ENCODE measurements around the gene IREB2.
"Not testable (repeated sequence)": the region's sequence is repeated elsewhere in the genome, so short reads cannot be mapped to it uniquely, and the experiment has no call there.

The IREB2 gene

DNA sequence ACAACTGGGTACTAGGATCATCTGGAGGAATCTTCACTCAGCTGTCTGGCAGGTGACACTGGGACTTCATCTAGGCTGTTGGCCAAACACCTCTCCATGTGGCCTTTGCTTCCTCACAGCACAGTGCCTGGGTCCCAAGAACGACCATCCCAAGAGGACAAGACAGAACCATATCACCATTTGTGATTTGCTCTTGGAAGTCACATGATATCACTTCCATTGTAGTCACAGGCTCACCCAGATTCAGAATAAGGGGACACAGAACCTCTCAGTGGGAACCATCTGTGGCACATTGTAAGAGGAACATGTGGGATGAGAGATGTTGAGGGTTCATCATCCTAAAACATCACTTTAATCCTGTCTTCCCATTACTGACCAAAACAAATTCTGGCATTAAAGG is 100.3 kb downstream of the IREB2 start:
- DNase-seq: no peak
- Histone ChIP-seq H3K27ac (ENCODE audit: insufficient read depth in 1 of 2, low read depth in 1 of 2, low read length in 2 of 2, poor library complexity in 1 of 2, severe bottlenecking in 2 of 2) (no peak overlapping the region), H3K4me3 (ENCODE audit: control insufficient read depth in 1 of 7, extremely low read depth in 1 of 7, insufficient read depth in 4 of 7, low read depth in 2 of 7, low read length in 6 of 7) (no peak overlapping the region), H3K27me3 (replicated peaks in 2 of 5; ENCODE audit: control insufficient read depth in 4 of 5, insufficient read depth in 5 of 5, low read length in 4 of 5) (no peaks in the 10 kb centered on the region), H3K9me3 (ENCODE audit: control extremely low read depth in 1 of 5, control insufficient read depth in 4 of 5, insufficient read depth in 2 of 5, low read depth in 1 of 5, low read length in 4 of 5) (no peaks in the 10 kb centered on the region), H3K4me1 (ENCODE audit: control extremely low read depth in 1 of 4, control insufficient read depth in 4 of 4, insufficient read depth in 4 of 4, low read length in 3 of 4) (peaks cover 7 to 21% (median 16%) of the 10 kb centered on the region in 4 experiments), H3K36me3 (ENCODE audit: control insufficient read depth in 4 of 4, insufficient read depth in 4 of 4, low read length in 3 of 4) (peaks cover 5 to 17% (median 10%) of the 10 kb centered on the region in 4 experiments)
- ChIA-PET POLR2A (no interaction called here), CTCF (no interaction called here)
- WGBS (ENCODE audit: insufficient coverage): 100% methylated on average over 1 of the region's 1 CpG

DNA sequence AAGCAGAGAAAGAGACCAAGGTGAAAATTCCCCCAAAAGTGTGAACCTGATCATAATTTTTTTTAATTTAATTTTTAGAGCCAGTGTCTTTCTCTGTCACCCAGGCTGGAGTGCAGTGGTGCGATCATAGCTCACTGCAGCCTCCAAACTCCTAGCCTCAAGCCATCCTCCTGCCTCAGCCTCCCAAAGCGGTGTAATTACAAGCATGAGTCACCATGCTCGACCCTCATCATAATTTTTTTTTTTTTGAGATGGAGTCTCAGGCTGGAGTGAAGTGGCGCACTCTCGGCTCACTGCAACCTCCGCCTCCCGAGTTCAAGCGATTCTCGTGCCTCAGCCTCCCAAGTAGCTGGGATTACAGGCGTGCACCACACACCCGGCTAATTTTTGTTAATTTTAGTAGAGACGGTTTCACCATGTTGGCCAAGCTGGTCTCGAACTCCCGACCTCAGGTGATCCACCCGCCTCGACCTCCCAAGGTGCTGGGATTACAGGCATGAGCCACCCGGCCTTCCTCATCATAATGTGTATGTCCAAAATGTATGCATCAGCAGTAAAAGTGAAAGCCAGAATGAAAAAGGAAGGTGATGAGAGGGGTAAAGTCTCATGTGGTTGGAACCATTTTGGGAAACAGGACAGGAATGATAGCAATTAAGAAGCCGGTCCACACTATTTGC is 101.6 kb downstream of the IREB2 start:
- CTCF ChIA-PET: interaction anchor here (0.6 to 3.0 kb wide), 3 partner anchors 23 to 31 kb away, joined by 3 to 9 read pairs (median 4); partner anchors contain the start of gene CHRNA5

DNA sequence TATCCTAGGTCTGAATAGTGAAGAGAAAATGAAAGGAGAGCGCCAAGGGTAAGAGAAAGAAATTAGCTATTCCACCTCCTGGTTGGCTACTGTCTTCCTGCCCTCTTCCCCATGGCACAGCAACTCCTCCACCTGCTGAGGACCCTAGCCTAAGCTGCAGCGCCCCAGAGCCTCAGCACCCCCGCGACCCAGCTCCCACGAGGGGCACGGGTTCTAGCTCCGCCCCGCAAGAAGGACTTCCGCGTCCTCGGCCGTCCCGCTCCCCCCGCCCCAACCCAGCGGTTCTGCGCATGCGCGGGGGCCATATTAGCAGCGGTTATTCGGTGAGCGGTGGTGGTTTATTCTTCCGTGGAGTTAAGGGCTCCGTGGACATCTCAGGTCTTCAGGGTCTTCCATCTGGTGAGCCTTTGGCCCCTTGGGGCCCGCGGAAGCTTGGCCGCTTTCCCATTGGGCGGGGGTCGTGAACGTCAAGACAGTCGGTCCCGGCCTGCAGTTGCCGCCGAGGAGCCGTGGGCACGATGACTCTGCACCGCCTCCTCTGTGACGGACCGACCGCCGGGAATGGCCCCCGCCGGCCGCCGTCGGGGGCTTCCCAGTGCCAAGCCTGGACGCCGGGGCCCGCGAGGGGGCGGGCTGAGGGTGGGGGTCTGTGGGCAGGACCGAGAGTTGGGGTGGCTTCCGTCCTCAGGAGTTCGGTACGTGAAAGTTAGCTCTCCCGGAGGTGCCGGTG is 102.3 kb downstream of the IREB2 start, which contains the start of gene PSMA4:
PSMA4 (plus strand) TSS at position 304 of the 730 bp plus-strand sequence. CDS start 1,484 bp downstream, outside the sequence.
- Histone ChIP-seq H3K9me3 (ENCODE audit: control extremely low read depth in 1 of 5, control insufficient read depth in 4 of 5, insufficient read depth in 2 of 5, low read depth in 1 of 5, low read length in 4 of 5) (no peaks in the 10 kb centered on the region), H3K27ac (ENCODE audit: insufficient read depth in 1 of 2, low read depth in 1 of 2, low read length in 2 of 2, poor library complexity in 1 of 2, severe bottlenecking in 2 of 2) (peak within 1 kb of the TSS; percentile 97 to 99), H3K36me3 (ENCODE audit: control insufficient read depth in 4 of 4, insufficient read depth in 4 of 4, low read length in 3 of 4) (peaks cover 8 to 29% (median 20%) of the 10 kb centered on the region in 4 experiments), H3K4me3 (ENCODE audit: control insufficient read depth in 1 of 7, extremely low read depth in 1 of 7, insufficient read depth in 4 of 7, low read depth in 2 of 7, low read length in 6 of 7) (peak within 1 kb of the TSS; percentile 84 to 95 (median 93)), H3K4me1 (ENCODE audit: control extremely low read depth in 1 of 4, control insufficient read depth in 4 of 4, insufficient read depth in 4 of 4, low read length in 3 of 4) (peaks cover 7 to 21% (median 16%) of the 10 kb centered on the region in 4 experiments), H3K27me3 (replicated peaks in 2 of 5; ENCODE audit: control insufficient read depth in 4 of 5, insufficient read depth in 5 of 5, low read length in 4 of 5) (no peaks in the 10 kb centered on the region)
- 0% methylated on average over 28 of the region's 56 CpGs for WGBS (ENCODE audit: insufficient coverage)
- DNase-seq: peak; percentile 90 to 95 (median 95)
- CTCF ChIA-PET: interaction anchor here (0.6 to 3.0 kb wide), 5 partner anchors 23 to 44 kb away, joined by 3 to 9 read pairs (median 3); partner anchors contain the start of gene CHRNA5
- POLR2A ChIA-PET: interaction anchor here (0.5 to 1.7 kb wide), 3 partner anchors 24 to 73 kb away, joined by 3 to 15 read pairs (median 4); partner anchors contain the start of gene CHRNA5

More for the DNA sequence above, 101.6 kb downstream of the IREB2 start:
- H3K9me3 ChIP-seq (ENCODE audit: control extremely low read depth in 1 of 5, control insufficient read depth in 4 of 5, insufficient read depth in 2 of 5, low read depth in 1 of 5, low read length in 4 of 5); DNase-seq; H3K27me3 ChIP-seq (replicated peaks in 2 of 5; ENCODE audit: control insufficient read depth in 4 of 5, insufficient read depth in 5 of 5, low read length in 4 of 5): not testable (repeated sequence)
- WGBS (ENCODE audit: insufficient coverage): 76% methylated on average over 15 of the region's 18 CpGs
- Histone ChIP-seq H3K4me1 (ENCODE audit: control extremely low read depth in 1 of 4, control insufficient read depth in 4 of 4, insufficient read depth in 4 of 4, low read length in 3 of 4) (peaks cover 7 to 21% (median 16%) of the 10 kb centered on the region in 4 experiments), H3K36me3 (ENCODE audit: control insufficient read depth in 4 of 4, insufficient read depth in 4 of 4, low read length in 3 of 4) (peaks cover 6 to 24% (median 15%) of the 10 kb centered on the region in 4 experiments), H3K4me3 (ENCODE audit: control insufficient read depth in 1 of 7, extremely low read depth in 1 of 7, insufficient read depth in 4 of 7, low read depth in 2 of 7, low read length in 6 of 7) (peak overlapping the region in 6 of 7 experiments; percentile 91 to 95 (median 93)), H3K27ac (ENCODE audit: insufficient read depth in 1 of 2, low read depth in 1 of 2, low read length in 2 of 2, poor library complexity in 1 of 2, severe bottlenecking in 2 of 2) (peak overlapping the region; percentile 97 to 99)
- POLR2A ChIA-PET: interaction anchor here (1.7 kb wide), 1 partner anchor 26 kb away, joined by 15 read pairs; the partner anchor contains the start of gene CHRNA5

DNA sequence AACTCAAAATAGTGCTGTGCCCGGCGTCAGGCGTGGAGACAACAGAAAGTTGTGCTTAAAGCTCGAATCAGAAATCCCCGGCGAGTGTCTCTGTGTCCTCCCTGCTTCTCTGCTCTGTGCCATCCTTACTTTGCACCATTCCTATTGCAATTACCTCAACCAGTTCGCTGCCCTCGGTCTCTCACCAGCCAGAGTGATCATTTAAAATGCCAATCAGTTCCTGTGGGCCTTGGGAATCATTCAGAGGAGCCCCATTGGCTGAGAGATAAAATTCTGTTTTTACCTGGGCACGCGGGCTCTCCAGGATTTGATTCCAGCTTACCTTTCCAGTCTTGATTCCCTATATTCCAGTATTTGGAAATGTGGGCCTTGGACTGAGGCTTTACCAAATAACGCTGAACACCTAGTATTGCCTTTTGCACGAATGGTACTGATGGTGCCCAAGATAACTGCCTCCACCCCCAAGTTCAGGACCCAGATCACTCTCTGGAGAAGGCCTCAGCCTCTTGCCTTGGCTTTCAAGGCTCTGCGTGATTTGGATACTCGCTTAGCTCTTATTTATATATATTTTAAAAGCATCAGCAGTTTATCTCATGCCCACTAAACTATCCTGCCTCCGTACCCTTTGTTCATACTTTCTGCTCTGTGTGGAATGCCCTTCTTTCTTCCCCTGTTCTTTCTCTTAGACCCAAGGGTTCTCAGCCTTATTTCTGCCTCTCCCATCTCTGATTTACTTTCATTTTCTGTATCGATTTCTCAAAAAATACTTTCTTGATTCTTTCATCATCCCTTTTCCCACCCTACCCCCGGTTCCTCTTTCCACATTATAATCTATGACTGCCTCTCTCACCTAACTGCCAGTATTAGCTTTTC is 103.1 kb downstream of the IREB2 start:
- Histone ChIP-seq H3K4me1 (ENCODE audit: control extremely low read depth in 1 of 4, control insufficient read depth in 4 of 4, insufficient read depth in 4 of 4, low read length in 3 of 4) (peaks cover 7 to 21% (median 16%) of the 10 kb centered on the region in 4 experiments), H3K27me3 (replicated peaks in 2 of 5; ENCODE audit: control insufficient read depth in 4 of 5, insufficient read depth in 5 of 5, low read length in 4 of 5) (no peaks in the 10 kb centered on the region), H3K4me3 (ENCODE audit: control insufficient read depth in 1 of 7, extremely low read depth in 1 of 7, insufficient read depth in 4 of 7, low read depth in 2 of 7, low read length in 6 of 7) (peak overlapping the region; percentile 84 to 95 (median 93)), H3K36me3 (ENCODE audit: control insufficient read depth in 4 of 4, insufficient read depth in 4 of 4, low read length in 3 of 4) (peaks cover 16 to 37% (median 28%) of the 10 kb centered on the region in 4 experiments), H3K27ac (ENCODE audit: insufficient read depth in 1 of 2, low read depth in 1 of 2, low read length in 2 of 2, poor library complexity in 1 of 2, severe bottlenecking in 2 of 2) (peak overlapping the region; percentile 97 to 99), H3K9me3 (ENCODE audit: control extremely low read depth in 1 of 5, control insufficient read depth in 4 of 5, insufficient read depth in 2 of 5, low read depth in 1 of 5, low read length in 4 of 5) (no peaks in the 10 kb centered on the region)
- ChIA-PET CTCF (interaction anchor here (0.7 to 3.0 kb wide), 3 partner anchors 24 to 45 kb away, joined by 3 to 9 read pairs (median 3); partner anchors contain the start of gene CHRNA5), POLR2A (interaction anchor here (0.5 to 1.7 kb wide), 4 partner anchors 19 to 72 kb away, joined by 3 to 15 read pairs (median 4); partner anchors contain the start of gene CHRNA5)
- peak in 2 of 3 donors; percentile 21 to 24 for DNase-seq
- 2% methylated on average over 13 of the region's 17 CpGs for WGBS (ENCODE audit: insufficient coverage)

DNA sequence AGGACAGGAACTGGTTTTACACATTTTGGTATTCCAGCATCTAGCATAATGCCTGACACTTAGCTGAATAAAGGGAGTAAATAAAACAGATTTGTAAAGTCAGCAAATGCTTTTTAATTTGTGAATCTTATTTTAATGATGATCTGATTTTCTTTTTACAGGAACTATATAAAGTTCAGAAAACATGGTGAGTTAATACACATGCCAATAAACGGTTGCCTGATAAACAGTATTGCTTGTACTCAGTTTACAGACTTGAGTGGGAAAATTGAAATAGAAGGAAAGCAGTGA is 103.7 kb downstream of the IREB2 start:
- no peak for DNase-seq
- Histone ChIP-seq H3K27me3 (replicated peaks in 2 of 5; ENCODE audit: control insufficient read depth in 4 of 5, insufficient read depth in 5 of 5, low read length in 4 of 5) (no peaks in the 10 kb centered on the region), H3K4me1 (ENCODE audit: control extremely low read depth in 1 of 4, control insufficient read depth in 4 of 4, insufficient read depth in 4 of 4, low read length in 3 of 4) (peaks cover 7 to 21% (median 16%) of the 10 kb centered on the region in 4 experiments), H3K4me3 (ENCODE audit: control insufficient read depth in 1 of 7, extremely low read depth in 1 of 7, insufficient read depth in 4 of 7, low read depth in 2 of 7, low read length in 6 of 7) (peak overlapping the region in 6 of 7 experiments; percentile 91 to 95 (median 93)), H3K36me3 (ENCODE audit: control insufficient read depth in 4 of 4, insufficient read depth in 4 of 4, low read length in 3 of 4) (peaks cover 19 to 42% (median 31%) of the 10 kb centered on the region in 4 experiments), H3K27ac (ENCODE audit: insufficient read depth in 1 of 2, low read depth in 1 of 2, low read length in 2 of 2, poor library complexity in 1 of 2, severe bottlenecking in 2 of 2) (peak overlapping the region; percentile 97 to 99), H3K9me3 (ENCODE audit: control extremely low read depth in 1 of 5, control insufficient read depth in 4 of 5, insufficient read depth in 2 of 5, low read depth in 1 of 5, low read length in 4 of 5) (no peaks in the 10 kb centered on the region)
- ChIA-PET CTCF (interaction anchor here (3.0 kb wide), 1 partner anchor 23 kb away, joined by 9 read pairs; the partner anchor contains the start of gene CHRNA5), POLR2A (interaction anchor here (0.8 kb wide), 1 partner anchor 19 kb away, joined by 4 read pairs; no protein-coding TSS in a partner anchor)
- 50% methylated on average over 1 of the region's 1 CpG for WGBS (ENCODE audit: insufficient coverage)

DNA sequence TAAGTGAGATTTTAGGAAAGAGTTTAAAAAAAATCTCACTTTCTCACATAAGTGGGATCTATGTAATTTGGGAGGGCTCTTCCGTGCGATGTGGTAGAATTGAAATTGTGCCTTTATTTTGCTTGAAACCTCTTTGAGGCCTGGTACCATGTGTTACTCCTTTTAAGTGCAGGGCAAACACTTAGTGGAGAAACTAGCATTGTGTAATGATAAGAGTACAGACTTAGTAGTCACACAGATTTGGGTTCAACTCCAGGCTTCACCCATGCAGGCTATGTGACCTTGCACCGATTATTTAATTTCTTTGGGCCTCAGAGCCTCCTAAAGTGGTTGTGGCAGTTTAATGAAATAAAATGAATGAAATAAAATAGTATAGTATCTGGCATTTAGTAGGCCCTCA is 104.6 kb downstream of the IREB2 start:
- no peaks in the 10 kb centered on the region for H3K9me3 ChIP-seq (ENCODE audit: control extremely low read depth in 1 of 5, control insufficient read depth in 4 of 5, insufficient read depth in 2 of 5, low read depth in 1 of 5, low read length in 4 of 5)
- H3K27ac ChIP-seq (ENCODE audit: insufficient read depth in 1 of 2, low read depth in 1 of 2, low read length in 2 of 2, poor library complexity in 1 of 2, severe bottlenecking in 2 of 2): peak overlapping the region in 1 of 2 experiments; percentile 7
- peaks cover 7 to 21% (median 16%) of the 10 kb centered on the region in 4 experiments for H3K4me1 ChIP-seq (ENCODE audit: control extremely low read depth in 1 of 4, control insufficient read depth in 4 of 4, insufficient read depth in 4 of 4, low read length in 3 of 4)
- no peak for DNase-seq
- POLR2A ChIA-PET: no interaction called here
- WGBS (ENCODE audit: insufficient coverage): 100% methylated on average over 3 of the region's 3 CpGs
- no peaks in the 10 kb centered on the region for H3K27me3 ChIP-seq (replicated peaks in 2 of 5; ENCODE audit: control insufficient read depth in 4 of 5, insufficient read depth in 5 of 5, low read length in 4 of 5)
- no peak overlapping the region for H3K4me3 ChIP-seq (ENCODE audit: control insufficient read depth in 1 of 7, extremely low read depth in 1 of 7, insufficient read depth in 4 of 7, low read depth in 2 of 7, low read length in 6 of 7)
- H3K36me3 ChIP-seq (ENCODE audit: control insufficient read depth in 4 of 4, insufficient read depth in 4 of 4, low read length in 3 of 4): peaks cover 21 to 50% (median 38%) of the 10 kb centered on the region in 4 experiments
- CTCF ChIA-PET: no interaction called here

All from common myeloid progenitor, CD34-positive (primary cell).